Heart right ventricle (tissue), 16 donors: Measurements from ENCODE around the gene CCDC142. TPM values are rescaled to one million over a fixed set of nuclear protein-coding genes. Genes with fewer than 3 reads are reported as not detected.

Experiments
- ATAC-seq, 8 donors: fragments of 200-7000 bp; cut with Tn5 transposase; one replicate each; pipeline ENCODE4 v1.9.1; 2020; ENCODE audit warnings: mild to moderate bottlenecking in 8 of 8, moderate library complexity in 8 of 8, moderate number of reproducible peaks in 1 of 8
- DNase-seq, 2 donors: peaks; one replicate each; pipeline ENCODE4 v3.0.0-alpha.2; 2020
- H3K27ac ChIP-seq, 10 donors: fragments of 200-600 bp; sonication (generic) in 2 of 10; one replicate each; pipeline versions ENCODE4 v1.5.0 to v1.8.0; 2020 to 2022; ENCODE audit warnings: mild to moderate bottlenecking in 3 of 10
- H3K27me3 ChIP-seq, 7 donors: fragments of 200-600 bp; one replicate each; pipeline ENCODE4 v1.8.0; 2021 to 2022; ENCODE audit warnings: mild to moderate bottlenecking in 2 of 7
- H3K36me3 ChIP-seq, 9 donors: fragments of 200-600 bp; sonication (generic) in 1 of 9; one replicate each; pipeline versions ENCODE4 v1.5.0 to v1.8.0; 2020 to 2022; ENCODE audit warnings: mild to moderate bottlenecking in 2 of 9
- H3K4me1 ChIP-seq, 9 donors: fragments of 200-600 bp; sonication (generic) in 1 of 9; one replicate each; pipeline versions ENCODE4 v1.5.0 to v1.8.0; 2020 to 2022; ENCODE audit warnings: mild to moderate bottlenecking in 4 of 9
- H3K4me3 ChIP-seq, 10 donors: fragments of 200-600 bp; sonication (generic) in 2 of 10; one replicate each; pipeline versions ENCODE4 v1.5.0 to v1.8.0; 2020 to 2022; ENCODE audit warnings: mild to moderate bottlenecking in 7 of 10, moderate library complexity in 2 of 10
- H3K9me3 ChIP-seq, 11 donors: fragments of 200-600 bp in 10 of 11; sonication (generic) in 2 of 11; one replicate each; pipeline versions ENCODE4 v1.5.0 to v1.8.0; 2013 to 2022; ENCODE audit warnings: mild to moderate bottlenecking in 2 of 11, control low read depth in 1 of 11, moderate library complexity in 1 of 11
- WGBS, 2 donors: extraction: QIAGEN DNeasy Blood & Tissue Kit; methylation state at CpG; one replicate each; pipeline ENCODE4 v1.1.7; 2013; ENCODE audit warnings: inconsistent platforms in 1 of 2; 5-methylcytosine and 5-hydroxymethylcytosine counted together
- intact Hi-C, 10 donors: fragments of 100-400 bp; cut with DNase I; formaldehyde crosslinking; loops; one replicate each; pipeline versions ENCODE4 v1.11.1 to v1.14.2; 2022
- polyA plus RNA-seq, 2 donors: library from polyadenylated mRNA; stranded (reverse); fragments of 200-250 nt; gene quantifications; one replicate each; pipeline ENCODE4 v1.2.3, GENCODE V29; 2013
- total RNA-seq, 10 donors: library from RNA; stranded (reverse); fragmentation: NEBNext Ultra II Directional in 3 of 10; extraction: Animal tissue kit (Norgen Biotek cat#: 25700) in 3 of 10; gene quantifications; one replicate each; pipeline versions ENCODE4 v1.2.1 to v1.2.4, GENCODE V29; 2021 to 2023
- TF ChIP-seq, protein P1 (sequence below), 9 donors: fragments of 200-600 bp; sonication (generic) in 2 of 9; IDR thresholded peaks; one replicate each; pipeline versions ENCODE4 v1.5.0 to v1.8.0; 2021 to 2022; ENCODE audit warnings: antibody characterized with exemption in 9 of 9, mild to moderate bottlenecking in 5 of 9, moderate library complexity in 1 of 9
- donor health status: Arrhythmogenic right ventricular cardiomyopathy.
- donor health status: ischemic (EF 13 %, LVEDD 7.1; RV severe dilation, severe dysfunction).
- donor health status: healthy with polysubstance abuse.
- donor health status: DM: no; HTN: yes; CAD: no.
- donor health status: DM: no; HTN: no; CAD: no.
- donor health status: ischemic (EF 25% LVEDD 6.9; RV normal size, moderate dysfunction).
- donor health status: ischemic (EF 25% LVEDD 5.7; RV mildly dilated, moderate dysfunction).
- donor health status: healthy.
- donor health status: DM: yes; HTN: yes; CAD: no.
- donor health status: Ischemic cardiomyopathy.
- donor health status: ischemic (EF 35%, LVEDD 5.7; RV mildly dilated, moderate dysfunction).
- donor health status: nonischemic (EF 11% LVEDD 7.7; RV severe dilation, severe dysfunction).
- donor health status: DM: yes; HTN: yes; CAD: no.
- donor health status: PGD.
- donor health status: ischemic (EF 29% LVEDD 5.4; RV normal size, mild dysfunction).
- donor health status: nonischemic (EF 23%, LVEDD 6.1; RV moderate dilation, normal function).

Gene CCDC142
- total and polyA plus RNA-seq, 12 donors, result 2.3 to 13.2 (median 5.5) TPM

DNA sequence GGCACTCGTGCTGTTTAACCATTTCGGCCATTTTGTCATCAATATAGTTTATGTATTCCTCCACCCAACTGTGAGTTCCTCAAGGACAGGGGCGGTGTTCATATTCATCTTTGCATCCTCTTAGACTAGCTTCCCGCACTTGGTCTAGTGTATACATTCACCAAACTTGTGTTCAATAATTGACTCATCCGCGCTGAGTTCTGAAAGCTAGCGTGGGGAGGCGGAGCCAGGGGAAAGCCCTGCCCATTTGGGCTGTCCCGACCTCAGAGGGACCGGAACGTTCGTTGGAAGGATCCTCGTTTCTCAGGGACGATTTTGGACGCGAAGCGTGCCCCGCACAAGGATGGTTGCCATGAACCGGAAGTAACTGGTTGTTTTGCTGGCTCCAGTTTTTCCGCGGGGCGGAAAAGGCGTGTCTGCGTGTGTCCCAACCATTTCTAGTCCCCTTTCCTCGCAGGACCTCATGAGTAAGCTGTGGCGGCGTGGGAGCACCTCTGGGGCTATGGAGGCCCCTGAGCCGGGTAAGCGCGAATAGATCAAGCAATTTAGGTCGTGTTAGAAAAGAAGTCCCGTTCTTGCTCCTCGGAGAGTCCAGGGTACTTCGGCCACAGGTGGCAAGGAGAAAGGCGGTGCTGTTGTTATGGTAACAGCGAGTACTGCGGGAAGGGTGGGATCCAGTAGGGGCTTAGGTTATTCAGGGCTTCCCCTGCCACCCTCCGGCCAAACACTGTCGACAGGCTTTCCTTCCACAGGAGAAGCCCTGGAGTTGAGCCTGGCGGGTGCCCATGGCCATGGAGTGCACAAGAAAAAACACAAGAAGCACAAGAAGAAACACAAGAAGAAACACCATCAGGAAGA lies 27.9 kb downstream of the CCDC142 start, which contains the start of gene INO80B:
Gene INO80B, plus strand, starts transcription at position 434 of the 858 bp plus-strand sequence. Its CDS starts 30 bp downstream, at position 464.
- no peaks in the 10 kb centered on the region for H3K27me3 ChIP-seq
- DNase-seq (peak; percentile 91 to 96), ATAC-seq (peak; percentile 57 to 75 (median 66))
- TF ChIP-seq, protein P1, sequence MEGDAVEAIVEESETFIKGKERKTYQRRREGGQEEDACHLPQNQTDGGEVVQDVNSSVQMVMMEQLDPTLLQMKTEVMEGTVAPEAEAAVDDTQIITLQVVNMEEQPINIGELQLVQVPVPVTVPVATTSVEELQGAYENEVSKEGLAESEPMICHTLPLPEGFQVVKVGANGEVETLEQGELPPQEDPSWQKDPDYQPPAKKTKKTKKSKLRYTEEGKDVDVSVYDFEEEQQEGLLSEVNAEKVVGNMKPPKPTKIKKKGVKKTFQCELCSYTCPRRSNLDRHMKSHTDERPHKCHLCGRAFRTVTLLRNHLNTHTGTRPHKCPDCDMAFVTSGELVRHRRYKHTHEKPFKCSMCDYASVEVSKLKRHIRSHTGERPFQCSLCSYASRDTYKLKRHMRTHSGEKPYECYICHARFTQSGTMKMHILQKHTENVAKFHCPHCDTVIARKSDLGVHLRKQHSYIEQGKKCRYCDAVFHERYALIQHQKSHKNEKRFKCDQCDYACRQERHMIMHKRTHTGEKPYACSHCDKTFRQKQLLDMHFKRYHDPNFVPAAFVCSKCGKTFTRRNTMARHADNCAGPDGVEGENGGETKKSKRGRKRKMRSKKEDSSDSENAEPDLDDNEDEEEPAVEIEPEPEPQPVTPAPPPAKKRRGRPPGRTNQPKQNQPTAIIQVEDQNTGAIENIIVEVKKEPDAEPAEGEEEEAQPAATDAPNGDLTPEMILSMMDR (IDR thresholded peaks at IDR 0.05), result no peak
- no peaks in the 10 kb centered on the region for H3K9me3 ChIP-seq
- H3K4me3 ChIP-seq, result peak within 1 kb of the TSS; percentile 53 to 75 (median 66)
- H3K36me3 ChIP-seq, result peaks cover 0 to 6% (median 0%) of the 10 kb centered on the region in 9 donors
- peaks cover 14 to 42% (median 36%) of the 10 kb centered on the region in 9 donors for H3K4me1 ChIP-seq
- H3K27ac ChIP-seq, result peak within 1 kb of the TSS in 9 of 10 donors; percentile 30 to 78 (median 65)
- 1% methylated on average over 40 of the region's 40 CpGs for whole genome bisulfite sequencing, 2 donors
- intact Hi-C loops, result loop anchor here in 2 of 10 donors (1.0 to 2.0 kb wide), 2 partner anchors 18 to 28 kb away; partner anchors contain the start of genes TTC31 (in 2 of the 2) and MRPL53 (in 1 of the 2)

DNA sequence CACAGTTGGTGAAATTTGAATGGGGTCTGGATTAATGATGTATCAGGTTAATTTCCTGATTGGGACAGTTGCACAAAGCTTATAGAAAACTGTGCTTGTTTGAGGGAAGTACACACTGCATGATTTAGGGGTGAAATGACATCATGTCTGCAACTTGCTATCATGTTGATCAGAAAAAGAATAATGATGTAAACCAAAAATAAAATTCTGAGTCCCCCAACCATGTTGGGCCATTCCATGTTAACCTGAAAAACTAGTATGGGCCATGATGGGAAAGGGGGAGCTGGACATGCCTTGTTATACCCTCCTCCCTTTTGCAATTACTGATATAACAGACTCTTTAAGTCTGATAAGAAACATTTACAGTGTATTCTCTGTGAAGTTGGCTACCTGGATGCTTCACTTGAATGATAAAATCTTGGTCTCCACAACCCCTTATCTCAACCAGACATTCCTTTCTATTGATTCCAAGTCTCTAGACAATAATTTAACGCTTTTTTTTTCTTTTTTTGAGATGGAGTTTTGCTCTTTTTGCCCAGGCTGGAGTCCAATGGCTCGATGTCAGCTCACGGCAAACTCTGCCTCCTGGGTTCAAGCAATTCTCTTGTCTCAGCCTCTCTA lies 32.1 kb downstream of the CCDC142 start:
- H3K27me3 ChIP-seq, result no peaks in the 10 kb centered on the region
- H3K27ac ChIP-seq, result no peak overlapping the region
- DNase-seq (no peak), ATAC-seq (no peak)
- H3K4me1 ChIP-seq, result peaks cover 5 to 11% (median 6%) of the 10 kb centered on the region in 9 donors
- TF ChIP-seq, protein P1 (IDR thresholded peaks at IDR 0.05), result no peak
- H3K36me3 ChIP-seq, result no peaks in the 10 kb centered on the region
- WGBS, 2 donors, result 67 to 73% methylated on average over 3 of the region's 3 CpGs
- no peak overlapping the region for H3K4me3 ChIP-seq
- H3K9me3 ChIP-seq, result no peaks in the 10 kb centered on the region
- intact Hi-C loops, result no loop called here

DNA sequence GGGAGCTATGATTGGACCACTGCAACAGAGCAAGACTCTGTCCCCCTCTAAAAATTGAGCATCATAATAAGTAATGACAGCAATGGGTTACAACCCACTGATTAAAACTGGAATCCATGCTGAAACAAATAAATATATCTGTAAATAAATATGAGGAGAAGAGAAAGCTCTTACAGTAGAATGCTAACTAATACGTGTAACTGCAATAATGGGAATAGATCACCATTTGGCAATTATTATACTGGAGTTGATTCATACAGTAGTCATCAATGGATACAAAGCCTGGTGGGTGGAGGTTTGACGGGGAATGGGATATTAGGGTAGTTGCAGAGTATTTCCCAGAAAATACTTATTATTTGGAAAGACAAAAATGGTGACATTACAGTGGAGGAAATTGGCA lies 34.0 kb downstream of the CCDC142 start:
- intact Hi-C loops, result no loop called here
- Histone ChIP-seq H3K4me1 (peaks cover 0 to 10% (median 0%) of the 10 kb centered on the region in 9 donors), H3K9me3 (no peaks in the 10 kb centered on the region), H3K4me3 (no peak overlapping the region), H3K36me3 (no peaks in the 10 kb centered on the region), H3K27me3 (no peaks in the 10 kb centered on the region), H3K27ac (no peak overlapping the region)
- 79 to 81% methylated on average over 2 of the region's 2 CpGs for WGBS, 2 donors
- DNase-seq, result no peak
- ATAC-seq, result no peak
- TF ChIP-seq, protein P1 (IDR thresholded peaks at IDR 0.05), result no peak

DNA sequence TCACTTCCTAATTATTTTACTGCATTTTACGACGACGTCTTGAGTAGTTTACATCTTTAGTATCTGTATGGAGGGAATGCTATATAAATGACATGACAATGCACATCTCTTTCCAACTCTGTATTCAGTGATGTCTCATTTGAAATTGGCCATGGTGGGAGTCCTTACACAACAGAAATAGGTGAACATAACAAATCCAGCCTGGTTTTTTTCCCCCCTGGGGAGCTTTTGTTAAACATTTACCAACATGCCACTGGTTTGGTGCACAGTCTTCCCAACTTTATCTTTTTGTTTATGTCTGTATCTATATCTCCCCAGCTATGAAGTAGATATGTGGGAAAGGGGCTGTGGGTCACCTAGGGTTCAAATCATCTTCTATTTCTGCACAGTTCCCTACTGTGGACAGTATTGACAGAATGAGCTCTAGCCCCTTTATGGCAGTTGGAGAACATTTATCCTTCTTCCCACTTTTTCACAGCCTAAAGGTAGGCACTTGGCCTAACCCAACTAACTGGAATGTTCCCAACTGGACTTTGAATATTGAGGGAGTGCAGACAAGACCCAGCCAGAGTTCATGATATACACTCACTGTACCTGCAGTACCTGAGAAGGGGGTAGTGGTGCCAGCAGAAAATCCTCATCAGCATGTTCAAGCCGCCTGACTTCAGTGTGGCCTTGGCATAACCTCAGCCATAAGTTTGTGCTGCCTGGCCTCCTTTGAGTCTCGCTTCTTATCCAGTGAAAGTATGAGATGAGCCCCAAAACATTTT lies 35.4 kb downstream of the CCDC142 start:
- H3K9me3 ChIP-seq, result no peaks in the 10 kb centered on the region
- no peaks in the 10 kb centered on the region for H3K36me3 ChIP-seq
- no peak overlapping the region for H3K27ac ChIP-seq
- peaks cover 0 to 11% (median under 1%) of the 10 kb centered on the region in 9 donors for H3K4me1 ChIP-seq
- ATAC-seq (no peak), DNase-seq (no peak)
- WGBS, 2 donors, result 88 to 93% methylated on average over 5 of the region's 5 CpGs
- intact Hi-C loops, result no loop called here
- H3K4me3 ChIP-seq, result no peak overlapping the region
- H3K27me3 ChIP-seq, result peaks cover 0 to 9% (median 0%) of the 10 kb centered on the region in 7 donors
- TF ChIP-seq, protein P1 (IDR thresholded peaks at IDR 0.05), result no peak
